Loucy (cell line): ENCODE measurements around the gene SP2.

Source experiments
- H2AFZ ChIP-seq: fragments of 200-600 bp; sonication (generic); 2 replicates; pipeline ENCODE4 v1.6.0; 2016; ENCODE audit warnings: antibody characterized with exemption, mild to moderate bottlenecking, low read length, moderate library complexity
- H3F3A ChIP-seq: fragments of 200-600 bp; 2 replicates; pipeline ENCODE4 v1.6.0; 2016; ENCODE audit warnings: antibody characterized with exemption, low read depth, mild to moderate bottlenecking
- H3K27me3 ChIP-seq: fragments of 200-600 bp; sonication (generic); 2 replicates; pipeline ENCODE4 v1.6.1; 2014; ENCODE audit warnings: low read length, mild to moderate bottlenecking; ENCODE audit not compliant: insufficient read depth, poor library complexity, severe bottlenecking
- H3K36me3 ChIP-seq: fragments of 200-600 bp; sonication (generic); 2 replicates; pipeline ENCODE4 v1.6.1; 2016; ENCODE audit warnings: low read length; ENCODE audit not compliant: insufficient read depth
- H3K4me1 ChIP-seq: fragments of 200-600 bp; sonication (generic); 2 replicates; pipeline ENCODE4 v1.5.1; 2014; ENCODE audit warnings: low read length, mild to moderate bottlenecking; ENCODE audit not compliant: insufficient read depth, poor library complexity, severe bottlenecking
- H3K4me2 ChIP-seq: fragments of 200-600 bp; sonication (generic); 2 replicates; pipeline ENCODE4 v1.6.0; 2014; ENCODE audit warnings: antibody characterized with exemption, low read length, low read depth, mild to moderate bottlenecking; ENCODE audit not compliant: poor library complexity, severe bottlenecking
- H3K4me3 ChIP-seq: fragments of 200-600 bp; sonication (generic); 2 replicates; pipeline ENCODE4 v1.5.1; 2014; ENCODE audit warnings: low read length, mild to moderate bottlenecking, mixed read lengths; ENCODE audit not compliant: poor library complexity, severe bottlenecking
- H3K79me2 ChIP-seq: fragments of 200-600 bp; sonication (generic); 2 replicates; pipeline ENCODE4 v1.6.1; 2014; ENCODE audit warnings: low read length; ENCODE audit not compliant: insufficient read depth
- H3K9ac ChIP-seq: fragments of 200-600 bp; sonication (generic); 2 replicates; pipeline ENCODE4 v1.6.0; 2014; ENCODE audit warnings: mild to moderate bottlenecking, low read depth, low read length, moderate library complexity; ENCODE audit not compliant: poor library complexity, severe bottlenecking
- H3K9me2 ChIP-seq: fragments of 200-600 bp; sonication (generic); replicated peaks from 2 replicates; pipeline ENCODE4 v1.6.1; 2016; ENCODE audit warnings: low read depth, low read length, mixed read lengths
- H3K9me3 ChIP-seq: fragments of 200-600 bp; sonication (generic); 2 replicates; pipeline ENCODE4 v1.6.1; 2014; ENCODE audit warnings: mild to moderate bottlenecking, antibody characterized with exemption, low read length, low read depth; ENCODE audit not compliant: insufficient read depth
- H4K20me1 ChIP-seq: fragments of 200-600 bp; sonication (generic); 2 replicates; pipeline ENCODE4 v1.6.0; 2014; ENCODE audit warnings: antibody characterized with exemption, low read length, mild to moderate bottlenecking; ENCODE audit not compliant: insufficient read depth, poor library complexity, severe bottlenecking
- EZH2phosphoT487 ChIP-seq: fragments of 200-600 bp; IDR thresholded peaks from 2 replicates; pipeline ENCODE4 v1.6.1; 2018; ENCODE audit warnings: antibody characterized with exemption, mild to moderate bottlenecking, moderate library complexity, borderline replicate concordance
- TF ChIP-seq, protein P1 (sequence below): fragments of 200-600 bp; sonication (generic); conservative IDR thresholded peaks from 2 replicates; pipeline ENCODE4 v1.5.1; 2014; ENCODE audit warnings: mild to moderate bottlenecking, antibody characterized with exemption, low read length

The SP2 gene

GRCh38 chr17:47906443-47906842, 10.4 kb downstream of the SP2 start:
- Histone ChIP-seq H3K79me2 (no peaks in the 10 kb centered on the region; the same call in 1 of the 2 replicates), H3F3A (no peaks in the 10 kb centered on the region), H4K20me1 (no peaks in the 10 kb centered on the region), H3K4me3 (no peak overlapping the region), H3K9ac (no peak overlapping the region), H3K9me3 (no peaks in the 10 kb centered on the region), H3K36me3 (no peaks in the 10 kb centered on the region), H3K9me2 (no peaks in the 10 kb centered on the region), H2AFZ (no peak overlapping the region), H3K4me2 (no peak overlapping the region), H3K4me1 (peaks cover 5% of the 10 kb centered on the region), H3K27me3 (no peaks in the 10 kb centered on the region)
- TF ChIP-seq, protein P1, sequence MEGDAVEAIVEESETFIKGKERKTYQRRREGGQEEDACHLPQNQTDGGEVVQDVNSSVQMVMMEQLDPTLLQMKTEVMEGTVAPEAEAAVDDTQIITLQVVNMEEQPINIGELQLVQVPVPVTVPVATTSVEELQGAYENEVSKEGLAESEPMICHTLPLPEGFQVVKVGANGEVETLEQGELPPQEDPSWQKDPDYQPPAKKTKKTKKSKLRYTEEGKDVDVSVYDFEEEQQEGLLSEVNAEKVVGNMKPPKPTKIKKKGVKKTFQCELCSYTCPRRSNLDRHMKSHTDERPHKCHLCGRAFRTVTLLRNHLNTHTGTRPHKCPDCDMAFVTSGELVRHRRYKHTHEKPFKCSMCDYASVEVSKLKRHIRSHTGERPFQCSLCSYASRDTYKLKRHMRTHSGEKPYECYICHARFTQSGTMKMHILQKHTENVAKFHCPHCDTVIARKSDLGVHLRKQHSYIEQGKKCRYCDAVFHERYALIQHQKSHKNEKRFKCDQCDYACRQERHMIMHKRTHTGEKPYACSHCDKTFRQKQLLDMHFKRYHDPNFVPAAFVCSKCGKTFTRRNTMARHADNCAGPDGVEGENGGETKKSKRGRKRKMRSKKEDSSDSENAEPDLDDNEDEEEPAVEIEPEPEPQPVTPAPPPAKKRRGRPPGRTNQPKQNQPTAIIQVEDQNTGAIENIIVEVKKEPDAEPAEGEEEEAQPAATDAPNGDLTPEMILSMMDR, result no peak
- TF ChIP-seq EZH2phosphoT487, result no peak

- H3K79me2 ChIP-seq, result no peaks in the 10 kb centered on the region; the same call in 1 of the 2 replicates
- no peak overlapping the region for H3K4me3 ChIP-seq
These were observed 12.0 kb downstream of the SP2 start for GRCh38 chr17:47907932-47908562.

GRCh38 chr17:47913050-47913449, 17.0 kb downstream of the SP2 start:
- H3K36me3 ChIP-seq, result peaks cover 13% of the 10 kb centered on the region; the same call in 1 of the 2 replicates
- no peaks in the 10 kb centered on the region for H3K9me3 ChIP-seq
- H4K20me1 ChIP-seq, result no peaks in the 10 kb centered on the region

More at GRCh38 chr17:47907932-47908562, 12.0 kb downstream of the SP2 start:
- Histone ChIP-seq H3K9me3 (no peaks in the 10 kb centered on the region), H3K4me2 (no peak overlapping the region), H3K9ac (no peak overlapping the region), H3K4me1 (peaks cover 5% of the 10 kb centered on the region), H4K20me1 (no peaks in the 10 kb centered on the region), H3K9me2 (no peaks in the 10 kb centered on the region), H2AFZ (no peak overlapping the region), H3F3A (no peaks in the 10 kb centered on the region), H3K36me3 (no peaks in the 10 kb centered on the region), H3K27me3 (no peaks in the 10 kb centered on the region)
- TF ChIP-seq, protein P1, result no peak
- no peak for TF ChIP-seq EZH2phosphoT487

More at GRCh38 chr17:47913050-47913449, 17.0 kb downstream of the SP2 start:
- Histone ChIP-seq H2AFZ (no peak overlapping the region), H3K27me3 (no peaks in the 10 kb centered on the region), H3K9ac (no peak overlapping the region), H3K4me1 (peaks cover 1% of the 10 kb centered on the region), H3K4me2 (no peak overlapping the region), H3F3A (no peaks in the 10 kb centered on the region), H3K4me3 (no peak overlapping the region), H3K79me2 (no peaks in the 10 kb centered on the region), H3K9me2 (no peaks in the 10 kb centered on the region)
- TF ChIP-seq, protein P1, result no peak
- TF ChIP-seq EZH2phosphoT487, result no peak
